H1 (cell line): ENCODE measurements around the gene ANKRD31. TPM values are rescaled to one million over a fixed set of nuclear protein-coding genes. Genes with fewer than 3 reads are reported as not detected.

ENCODE experiments used
- CTCF ChIA-PET: fragments of 300-600 bp; sonication (Branson Sonifier 250); formaldehyde crosslinking; loops from one replicate; lab custom pipeline; 2021; ENCODE audit not compliant: partially characterized antibody; lab: Charles Lee
- POLR2A ChIA-PET: fragments of 300-600 bp; sonication (Branson Sonifier 250); formaldehyde crosslinking; loops from one replicate; lab custom pipeline; 2021; ENCODE audit warnings: inconsistent platforms; ENCODE audit not compliant: partially characterized antibody; lab: Charles Lee
- DNase-seq, 2 experiments: peaks; one replicate each; pipeline versions ENCODE4 v3.0.0 to v3.0.0-alpha.2; 2010 to 2022; ENCODE audit warnings: low spot score in 2 of 2, low read depth in 1 of 2, mixed read lengths in 1 of 2
- FAIRE-seq: peaks from 2 replicates; lab custom pipeline; 2011; peaks lifted over from hg19 to GRCh38; lab: Jason Lieb, UNC
- H2AFZ ChIP-seq: 2 replicates; pipeline ENCODE4 v1.8.1; 2012; ENCODE audit warnings: low read length, inconsistent platforms
- H2AK5ac ChIP-seq: 2 replicates; pipeline ENCODE4 v1.6.1; 2013; ENCODE audit warnings: low read depth, low read length
- H2BK120ac ChIP-seq: replicated peaks from 2 replicates; pipeline ENCODE3; 2013; ENCODE audit warnings: low read depth, low read length, inconsistent platforms
- H2BK12ac ChIP-seq: 2 replicates; pipeline ENCODE4 v1.6.1; 2013; ENCODE audit warnings: low read depth, low read length
- H2BK15ac ChIP-seq: 2 replicates; pipeline ENCODE4 v1.6.1; 2013; ENCODE audit warnings: low read length
- H2BK20ac ChIP-seq: 2 replicates; pipeline ENCODE4 v1.6.1; 2013; ENCODE audit warnings: low read length
- H2BK5ac ChIP-seq: 2 replicates; pipeline ENCODE4 v1.6.1; 2013; ENCODE audit warnings: low read depth, low read length
- H3K14ac ChIP-seq: 2 replicates; pipeline ENCODE4 v1.6.1; 2013; ENCODE audit warnings: inconsistent platforms; ENCODE audit not compliant: insufficient read length
- H3K18ac ChIP-seq: 2 replicates; pipeline ENCODE4 v1.6.1; 2013; ENCODE audit warnings: low read length; ENCODE audit errors: extremely low read depth
- H3K23ac ChIP-seq: 2 replicates; pipeline ENCODE4 v1.6.1; 2013; ENCODE audit warnings: inconsistent platforms; ENCODE audit not compliant: insufficient read length
- H3K23me2 ChIP-seq: 2 replicates; pipeline ENCODE4 v1.6.1; 2013; ENCODE audit warnings: low read depth, low read length
- H3K27ac ChIP-seq: 2 replicates; pipeline ENCODE4 v1.6.1; 2011; ENCODE audit warnings: low read depth, low read length, inconsistent platforms
- H3K27me3 ChIP-seq, 4 experiments: replicated peaks in 1 of 4; 1 replicate in 1 of 4; 2 replicates in 3 of 4; pipeline versions ENCODE4 v1.6.1 to v1.8.1; 2011 to 2013; ENCODE audit warnings: low read length in 3 of 4, mild to moderate bottlenecking in 3 of 4, inconsistent platforms in 2 of 4, mixed read lengths in 2 of 4, moderate library complexity in 1 of 4; ENCODE audit not compliant: control insufficient read depth in 3 of 4, insufficient read depth in 3 of 4; ENCODE audit errors: extremely low read depth in 1 of 4
- H3K36me3 ChIP-seq, 4 experiments: 2 replicates each; pipeline versions ENCODE4 v1.6.1 to v1.8.1; 2011 to 2013; ENCODE audit warnings: mild to moderate bottlenecking in 4 of 4, low read length in 3 of 4, moderate library complexity in 2 of 4, control low read depth in 1 of 4, inconsistent platforms in 1 of 4; ENCODE audit not compliant: insufficient read depth in 4 of 4, control insufficient read depth in 2 of 4
- H3K4ac ChIP-seq: replicated peaks from 2 replicates; pipeline ENCODE3; 2013; ENCODE audit warnings: low read length, low read depth, mixed read lengths, inconsistent platforms; ENCODE audit not compliant: insufficient read length
- H3K4me1 ChIP-seq, 4 experiments: replicated peaks in 1 of 4; 1 replicate in 1 of 4; 2 replicates in 3 of 4; pipeline versions ENCODE4 v1.6.1 to v1.8.1; 2011 to 2013; ENCODE audit warnings: low read length in 3 of 4, inconsistent platforms in 2 of 4, mixed read lengths in 1 of 4; ENCODE audit not compliant: insufficient read depth in 4 of 4, control insufficient read depth in 3 of 4
- H3K4me2 ChIP-seq, 2 experiments: 2 replicates each; pipeline versions ENCODE4 v1.6.1 to v1.8.1; 2011 to 2013; ENCODE audit warnings: low read depth in 2 of 2, low read length in 2 of 2, control low read depth in 1 of 2, inconsistent platforms in 1 of 2, mild to moderate bottlenecking in 1 of 2; ENCODE audit not compliant: insufficient read depth in 1 of 2
- H3K4me3 ChIP-seq, 4 experiments: fragments of 200-600, 300-600 bp in 1 of 4; sonication (generic), shearing (Covaris generic), sonication (Bioruptor Twin) in 1 of 4; 2 replicates each; pipeline versions ENCODE4 v1.5.1 to v1.8.1; 2011 to 2016; ENCODE audit warnings: low read length in 4 of 4, low read depth in 3 of 4, control low read depth in 2 of 4, inconsistent platforms in 2 of 4, mild to moderate bottlenecking in 2 of 4, mixed read lengths in 1 of 4, moderate library complexity in 1 of 4; ENCODE audit not compliant: insufficient read depth in 2 of 4; ENCODE audit errors: extremely low read depth in 1 of 4
- H3K56ac ChIP-seq: replicated peaks from 2 replicates; pipeline ENCODE3; 2013; ENCODE audit warnings: low read depth, mild to moderate bottlenecking, mixed read lengths, low read length, inconsistent platforms; ENCODE audit not compliant: insufficient read length
- H3K79me1 ChIP-seq: 2 replicates; pipeline ENCODE4 v1.6.1; 2013; ENCODE audit warnings: low read depth, low read length, control low read depth
- H3K79me2 ChIP-seq, 2 experiments: 2 replicates each; pipeline versions ENCODE4 v1.6.1 to v1.8.1; 2012 to 2013; ENCODE audit warnings: low read length in 2 of 2, mild to moderate bottlenecking in 2 of 2, inconsistent platforms in 1 of 2; ENCODE audit not compliant: insufficient read depth in 2 of 2, control insufficient read depth in 1 of 2
- H3K9ac ChIP-seq, 4 experiments: replicated peaks in 1 of 4; 1 replicate in 1 of 4; 2 replicates in 3 of 4; pipeline versions ENCODE4 v1.6.1 to v1.8.1; 2011 to 2013; ENCODE audit warnings: low read depth in 3 of 4, low read length in 3 of 4, control low read depth in 2 of 4, mild to moderate bottlenecking in 2 of 4, moderate library complexity in 2 of 4, inconsistent platforms in 1 of 4; ENCODE audit errors: extremely low read depth in 1 of 4
- H3K9me3 ChIP-seq, 2 experiments: 2 replicates each; pipeline versions ENCODE4 v1.6.1 to v1.8.1; 2012 to 2013; ENCODE audit warnings: mild to moderate bottlenecking in 2 of 2, moderate library complexity in 2 of 2, control low read depth in 1 of 2, inconsistent platforms in 1 of 2, low read depth in 1 of 2, low read length in 1 of 2, mixed read lengths in 1 of 2; ENCODE audit not compliant: insufficient read depth in 2 of 2
- H4K20me1 ChIP-seq, 2 experiments: replicated peaks in 1 of 2; 2 replicates each; pipeline versions ENCODE3 to v1.8.1; 2011 to 2013; ENCODE audit warnings: inconsistent platforms in 2 of 2, low read length in 2 of 2, mild to moderate bottlenecking in 1 of 2; ENCODE audit not compliant: insufficient read depth in 2 of 2, control insufficient read depth in 1 of 2
- H4K5ac ChIP-seq: 2 replicates; pipeline ENCODE4 v1.6.1; 2013; ENCODE audit warnings: low read length, low read depth, mixed read lengths, inconsistent platforms; ENCODE audit not compliant: insufficient read length
- H4K8ac ChIP-seq: 2 replicates; pipeline ENCODE4 v1.8.0; 2013; ENCODE audit warnings: mild to moderate bottlenecking, moderate library complexity, low read length, inconsistent platforms; ENCODE audit not compliant: insufficient read depth; ENCODE audit errors: extremely low read depth
- H4K91ac ChIP-seq: replicated peaks from 2 replicates; pipeline ENCODE3; 2013; ENCODE audit warnings: low read length, mixed read lengths, inconsistent platforms; ENCODE audit not compliant: insufficient read length
- WGBS, 2 experiments: shearing (Covaris generic) in 1 of 2; methylation state at CpG; one replicate each; pipeline versions ENCODE4 v1.1.6 to v1.1.7; 2013 to 2015; ENCODE audit warnings: low lambda C conversion rate in 2 of 2, mixed read lengths in 2 of 2, inconsistent platforms in 1 of 2, low coverage in 1 of 2, missing lambda C conversion rate in 1 of 2; ENCODE audit not compliant: insufficient replicate concordance in 2 of 2, insufficient coverage in 1 of 2, insufficient read length in 1 of 2; ENCODE audit errors: extremely low coverage in 1 of 2, missing lambda C conversion rate in 1 of 2; 5-methylcytosine and 5-hydroxymethylcytosine counted together
- polyA plus RNA-seq, 7 experiments: library from polyadenylated mRNA; depleted of rRNA in 3 of 7; stranded (reverse) in 5 of 7; unstranded in 2 of 7; fragments of >200 nt in 5 of 7; fragments of 200-250 nt in 2 of 7; gene quantifications; 1 replicate in 5 of 7; 2 replicates in 1 of 7; 4 replicates in 1 of 7; pipeline versions ENCODE4 v1.2.1 to v1.2.3, GENCODE V29; 2011 to 2013; ENCODE audit warnings: missing spikeins in 2 of 7, mixed read lengths in 2 of 7
- total RNA-seq: library from RNA; stranded (reverse); fragmentation: NEBNext Ultra II Directional; extraction: Animal tissue kit (Norgen Biotek cat#: 25700); gene quantifications from 2 replicates; pipeline ENCODE4 v1.2.1, GENCODE V29; 2021

Gene ANKRD31
- total and polyA plus RNA-seq, 2 of the 8 experiments (the other 6 are each of a cell fraction or from before 2014, with no cell fraction given), result 0.05 to 0.06 TPM

DNA sequence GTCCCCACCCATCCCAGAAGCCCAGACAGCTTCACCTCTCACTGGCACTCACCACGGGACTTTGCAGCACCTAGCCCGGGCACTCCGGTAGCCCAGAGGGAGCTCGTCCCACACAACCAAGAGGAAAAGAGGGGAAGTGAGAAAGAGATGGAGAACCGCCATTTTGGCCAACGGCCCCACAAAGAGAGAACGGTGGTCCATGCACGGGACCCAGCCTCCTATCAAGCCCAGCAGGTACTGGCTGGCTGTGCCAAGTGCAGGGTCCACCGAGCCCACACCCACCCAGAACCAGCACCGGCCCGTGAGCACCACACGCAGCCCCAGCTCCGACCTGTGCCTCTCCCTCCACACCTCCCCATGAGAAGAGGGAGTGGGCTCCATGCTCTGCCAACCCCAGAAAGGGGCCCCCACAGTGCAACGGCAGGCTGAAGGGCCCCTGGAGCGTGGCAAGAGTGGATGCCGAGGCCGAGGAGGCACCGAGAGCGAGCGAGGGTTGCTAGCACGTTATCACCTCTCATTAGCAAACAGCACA, 105.8 kb downstream of the ANKRD31 start:
- WGBS, 2 experiments, result 95% methylated on average over 19 of the region's 21 CpGs; no CpG with 5 or more reads in 1 of the 2 experiments
- no peak overlapping the region for H2AFZ ChIP-seq
- H3K23ac ChIP-seq, result no peak overlapping the region
- no peak for DNase-seq
- H4K91ac ChIP-seq, result no peak overlapping the region
- H3K27ac ChIP-seq, result no peak overlapping the region
- H3K4ac ChIP-seq, result no peak overlapping the region
- no peaks in the 10 kb centered on the region for H3K79me2 ChIP-seq
- H3K36me3 ChIP-seq, result peaks cover 0 to 7% (median 0%) of the 10 kb centered on the region in 4 experiments; a peak in 1 of 8 replicates
- no peak overlapping the region for H2BK12ac ChIP-seq
- H4K20me1 ChIP-seq, result no peaks in the 10 kb centered on the region
- H2BK120ac ChIP-seq, result no peak overlapping the region
- POLR2A ChIA-PET, result interaction anchor here (0.6 kb wide), 1 partner anchor 339 kb away, joined by 4 read pairs; no protein-coding TSS in a partner anchor
- H4K8ac ChIP-seq, result no peak overlapping the region
- H3K9ac ChIP-seq, result no peak overlapping the region
- H3K79me1 ChIP-seq, result no peaks in the 10 kb centered on the region
- H4K5ac ChIP-seq, result no peak overlapping the region
- no peak overlapping the region for H3K18ac ChIP-seq
- no peak overlapping the region for H3K56ac ChIP-seq
- H3K23me2 ChIP-seq, result no peaks in the 10 kb centered on the region
- H2BK5ac ChIP-seq, result no peak overlapping the region
- no peaks in the 10 kb centered on the region for H3K27me3 ChIP-seq
- H3K4me3 ChIP-seq, result no peak overlapping the region
- H2BK15ac ChIP-seq, result no peak overlapping the region
- no peak overlapping the region for H2AK5ac ChIP-seq
- no peaks in the 10 kb centered on the region for H3K4me1 ChIP-seq
- CTCF ChIA-PET, result interaction anchor here (1.1 to 1.4 kb wide), 3 partner anchors 39 to 105 kb away, joined by 3 to 5 read pairs (median 3); no protein-coding TSS in a partner anchor
- peaks cover 14 to 20% of the 10 kb centered on the region in 2 experiments for H3K9me3 ChIP-seq
- H3K4me2 ChIP-seq, result no peak overlapping the region
- no peak overlapping the region for H3K14ac ChIP-seq
- no peak overlapping the region for H2BK20ac ChIP-seq
- no peak for FAIRE-seq
